Stimulated activated CD8-positive, alpha-beta memory T cell treated with anti-CD3 and anti-CD28 coated beads, Interleukin-15, amount 100 ng/mL, for 24 hours (primary cell): ENCODE data around the gene SERPINA9.
"Not testable (repeated sequence)": the region's sequence is repeated elsewhere in the genome, so short reads cannot be mapped to it uniquely, and the experiment has no call there.

Experiments
- DNase-seq: peaks from one replicate; pipeline ENCODE4 v3.0.0-alpha.2; 2020; ENCODE audit warnings: low read depth

Gene SERPINA9

DNA sequence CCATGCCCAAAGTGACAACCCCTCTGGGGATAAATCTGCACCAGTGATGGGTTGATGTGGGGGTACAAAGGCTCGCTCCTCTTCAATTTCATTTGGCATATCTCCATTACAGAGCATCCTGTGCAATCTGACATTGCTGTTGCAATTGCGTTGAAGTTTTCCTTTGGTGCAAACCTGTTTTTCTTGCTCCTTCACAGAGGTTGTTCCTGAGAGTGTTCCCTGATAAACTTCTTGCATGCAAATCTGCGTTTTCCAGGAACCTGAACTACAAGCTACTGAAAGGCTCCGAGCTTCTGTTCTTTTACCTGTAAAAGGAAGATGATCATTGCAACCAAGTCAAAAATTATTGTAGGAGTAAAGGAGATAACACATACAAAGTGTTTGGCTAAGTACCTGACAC lies 49.5 kb downstream of the SERPINA9 start:
- DNase-seq, result no peak

DNA sequence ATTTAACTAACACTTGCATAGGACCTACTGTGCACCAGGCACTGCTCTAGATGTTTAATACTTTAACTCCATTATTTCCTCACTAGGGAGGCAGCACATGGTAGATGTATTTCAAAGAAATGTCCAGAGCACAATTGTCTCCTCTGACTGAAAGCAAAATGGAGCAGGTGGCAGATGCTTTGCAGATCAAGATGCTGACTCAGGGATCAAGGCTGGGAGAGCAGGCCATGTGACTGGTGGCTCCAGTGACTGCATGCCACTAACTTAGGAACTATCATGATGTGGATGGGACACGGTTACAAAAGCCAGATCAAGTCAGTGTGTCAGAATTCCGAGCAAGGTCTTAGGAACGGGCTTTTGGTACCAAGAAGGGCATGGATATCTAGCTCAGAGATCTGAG lies 51.6 kb downstream of the SERPINA9 start:
- no peak for DNase-seq

DNA sequence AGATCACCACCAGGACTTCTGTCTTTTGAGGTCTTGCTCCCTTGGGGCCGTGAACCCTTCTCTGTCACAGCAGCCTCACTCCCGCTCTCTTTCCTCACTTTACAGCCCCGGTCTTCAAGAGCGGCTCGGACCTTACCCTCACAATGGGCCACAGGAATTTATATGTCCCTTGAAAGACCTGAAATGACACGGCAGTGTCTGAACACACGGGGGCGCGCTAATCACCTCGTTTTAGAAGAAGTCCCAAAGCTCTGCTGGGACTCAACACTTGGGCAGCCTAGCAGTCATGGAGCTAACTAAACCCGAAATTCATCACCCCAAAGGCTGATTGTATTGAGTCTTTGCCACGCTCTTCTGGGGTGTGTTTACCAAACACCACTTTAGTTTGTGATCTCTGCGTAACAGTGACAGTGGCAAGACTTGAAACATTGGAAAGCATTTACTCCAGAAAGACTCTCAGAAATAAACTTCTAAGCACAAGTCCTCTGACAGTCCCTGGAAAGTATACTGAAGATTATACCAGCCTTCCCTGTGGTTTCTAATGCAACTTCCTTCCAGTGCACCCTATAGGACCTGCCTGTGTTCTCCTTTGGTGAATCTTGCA lies 52.4 kb downstream of the SERPINA9 start:
- peak; percentile 6 for DNase-seq

DNA sequence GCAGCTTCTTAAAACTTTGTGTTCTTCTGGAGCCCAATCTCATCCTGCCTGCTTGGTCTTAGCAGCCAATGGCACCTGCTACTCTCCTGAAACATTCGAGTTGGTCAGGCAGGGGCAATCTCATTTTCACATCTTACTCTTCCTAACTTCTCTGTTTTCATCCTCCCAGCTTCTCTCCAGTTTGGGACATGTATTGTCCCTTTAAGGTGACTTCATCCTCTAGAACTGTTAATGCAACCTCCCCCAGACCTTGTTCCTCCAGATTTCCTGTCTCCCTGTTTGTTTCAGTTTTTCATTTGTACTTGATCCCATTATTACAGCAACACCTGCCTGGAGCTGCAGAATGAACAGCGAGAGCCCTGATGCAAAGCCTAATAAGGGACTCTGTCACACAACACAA lies 54.7 kb downstream of the SERPINA9 start:
- DNase-seq, result no peak

DNA sequence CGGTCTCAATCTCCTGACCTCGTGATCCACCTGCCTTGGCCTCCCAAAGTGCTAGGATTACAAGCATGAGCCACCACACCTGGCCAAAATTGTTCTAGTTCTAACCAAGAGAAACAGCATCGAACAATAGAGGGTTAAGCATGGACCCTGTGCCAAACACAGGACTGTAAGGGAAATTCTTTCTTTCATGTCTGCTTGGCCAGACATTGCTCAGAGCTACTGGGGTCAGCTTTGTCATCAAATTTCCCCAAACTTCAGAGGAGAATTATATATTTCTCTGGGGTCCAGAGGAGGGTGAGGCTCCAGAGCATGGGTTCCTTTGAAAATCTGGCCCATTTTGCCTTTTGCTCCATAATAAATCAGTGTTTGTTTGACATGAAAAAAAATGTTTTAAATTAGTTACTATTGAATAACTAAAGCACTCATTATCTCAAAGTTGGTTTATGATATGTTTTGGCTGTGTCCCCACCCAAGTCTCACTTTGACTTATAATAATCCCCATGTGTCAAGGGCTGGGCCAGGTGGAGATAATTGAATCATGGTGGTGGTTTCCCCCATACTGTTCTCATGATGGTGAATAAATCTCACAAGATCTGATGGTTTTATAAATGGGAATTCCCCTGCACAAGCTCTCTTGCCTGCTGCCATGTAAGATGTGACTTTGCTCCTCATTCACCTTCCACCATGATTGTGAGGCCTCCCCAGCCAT lies 58.3 kb downstream of the SERPINA9 start:
- DNase-seq, result not testable (repeated sequence)
